SK-N-SH treated with all-trans-retinoic acid at 6 μM for 48 hours (cell line): ENCODE data around the gene FGF22.

Experiments used
- ATAC-seq: fragments of 200-7000 bp; cut with Tn5 transposase; 3 replicates; pipeline ENCODE4 v1.9.1; 2020; ENCODE audit warnings: mild to moderate bottlenecking, moderate library complexity
- ARNTL ChIP-seq: fragments of 450-650 bp; formaldehyde crosslinking; IDR thresholded peaks from 2 replicates; pipeline ENCODE4 v1.5.0; 2020; ENCODE audit warnings: low read depth, mild to moderate bottlenecking, moderate library complexity, borderline replicate concordance
- BACH2 ChIP-seq: fragments of 250-450 bp; sonication (Bioruptor Pico); IDR thresholded peaks from 2 replicates; pipeline ENCODE4 v1.9.0; 2021; ENCODE audit warnings: mild to moderate bottlenecking, borderline replicate concordance
- CSDC2 ChIP-seq: fragments of 250-450 bp; sonication (Bioruptor Pico); IDR thresholded peaks from 2 replicates; pipeline ENCODE4 v1.5.0; 2020; ENCODE audit warnings: mild to moderate bottlenecking, moderate library complexity
- CSRNP3 ChIP-seq: fragments of 250-450 bp; sonication (Bioruptor Pico); IDR thresholded peaks from 2 replicates; pipeline ENCODE4 v1.5.1; 2021; ENCODE audit warnings: mild to moderate bottlenecking, moderate library complexity
- ESRRG ChIP-seq: fragments of 250-450 bp; sonication (Bioruptor Pico); IDR thresholded peaks from 2 replicates; pipeline ENCODE4 v1.6.1; 2021; ENCODE audit warnings: mild to moderate bottlenecking
- GLIS3 ChIP-seq: fragments of 250-450 bp; sonication (Bioruptor Pico); IDR thresholded peaks from 2 replicates; pipeline ENCODE4 v1.5.0; 2020; ENCODE audit warnings: mild to moderate bottlenecking, moderate library complexity
- ISL1 ChIP-seq: fragments of 250-450 bp; sonication (Bioruptor Pico); IDR thresholded peaks from 2 replicates; pipeline ENCODE4 v2.1.2; 2022; ENCODE audit warnings: mild to moderate bottlenecking, moderate library complexity
- OSR1 ChIP-seq: fragments of 250-450 bp; sonication (Bioruptor Pico); IDR thresholded peaks from 2 replicates; pipeline ENCODE4 v1.8.0; 2022; ENCODE audit warnings: moderate library complexity, mild to moderate bottlenecking, inconsistent platforms
- PATZ1 ChIP-seq: fragments of 250-450 bp; sonication (Bioruptor Pico); IDR thresholded peaks from 2 replicates; pipeline ENCODE4 v1.8.0; 2020; ENCODE audit warnings: mild to moderate bottlenecking, moderate library complexity, borderline replicate concordance
- POU6F1 ChIP-seq: fragments of 250-450 bp; sonication (Bioruptor Pico); IDR thresholded peaks from 2 replicates; pipeline ENCODE4 v1.8.0; 2021; ENCODE audit warnings: low read depth, mild to moderate bottlenecking, moderate library complexity, borderline replicate concordance
- RARB ChIP-seq: fragments of 250-450 bp; sonication (Bioruptor Pico); IDR thresholded peaks from 2 replicates; pipeline ENCODE4 v1.8.0; 2021; ENCODE audit warnings: mild to moderate bottlenecking, moderate library complexity
- SNAI2 ChIP-seq: fragments of 250-450 bp; sonication (Bioruptor Pico); IDR thresholded peaks from 2 replicates; pipeline ENCODE4 v1.5.0; 2020; ENCODE audit warnings: mild to moderate bottlenecking, moderate library complexity
- TCF4 ChIP-seq: fragments of 250-450 bp; sonication (Bioruptor Pico); IDR thresholded peaks from 2 replicates; pipeline ENCODE4 v1.8.0; 2021; ENCODE audit warnings: mild to moderate bottlenecking, moderate library complexity, borderline replicate concordance
- TOX ChIP-seq: fragments of 250-450 bp; sonication (Bioruptor Pico); IDR thresholded peaks from 2 replicates; pipeline ENCODE4 v1.8.0; 2021; ENCODE audit warnings: mild to moderate bottlenecking, moderate library complexity, borderline replicate concordance
- TSHZ2 ChIP-seq: fragments of 250-450 bp; sonication (Bioruptor Pico); IDR thresholded peaks from 2 replicates; pipeline ENCODE4 v1.5.0; 2020; ENCODE audit warnings: mild to moderate bottlenecking, moderate library complexity
- ZFP3 ChIP-seq: fragments of 250-450 bp; sonication (Bioruptor Pico); IDR thresholded peaks from 2 replicates; pipeline ENCODE4 v1.5.0; 2020; ENCODE audit warnings: mild to moderate bottlenecking, moderate library complexity
- ZFP30 ChIP-seq: fragments of 450-650 bp; formaldehyde crosslinking; IDR thresholded peaks from 2 replicates; pipeline ENCODE4 v1.5.0; 2022; ENCODE audit warnings: mild to moderate bottlenecking, moderate library complexity
- ZNF565 ChIP-seq: fragments of 450-650 bp; formaldehyde crosslinking; conservative IDR thresholded peaks from 2 replicates; pipeline ENCODE4 v1.5.0; 2020; ENCODE audit warnings: low read depth, mild to moderate bottlenecking, moderate library complexity
- ZNF8 ChIP-seq: fragments of 450-650 bp; formaldehyde crosslinking; IDR thresholded peaks from 2 replicates; pipeline ENCODE4 v1.5.0; 2020; ENCODE audit warnings: mild to moderate bottlenecking, moderate library complexity

Gene FGF22

GRCh38 chr19:680287-681028 is 40.8 kb downstream of the FGF22 start:
- peak; percentile 70 for ATAC-seq
- TF ChIP-seq ISL1 (CRISPR knock-in tag) (no peak), GLIS3 (CRISPR knock-in tag) (no peak), CSRNP3 (no peak), TCF4 (CRISPR knock-in tag) (no peak), ARNTL (CRISPR knock-in tag) (no peak), TOX (CRISPR knock-in tag) (no peak), RARB (CRISPR knock-in tag) (no peak), TSHZ2 (no peak), PATZ1 (no peak; the same call in 1 of the 2 replicates), ZFP30 (CRISPR knock-in tag) (no peak), BACH2 (CRISPR knock-in tag) (no peak)

DNA sequence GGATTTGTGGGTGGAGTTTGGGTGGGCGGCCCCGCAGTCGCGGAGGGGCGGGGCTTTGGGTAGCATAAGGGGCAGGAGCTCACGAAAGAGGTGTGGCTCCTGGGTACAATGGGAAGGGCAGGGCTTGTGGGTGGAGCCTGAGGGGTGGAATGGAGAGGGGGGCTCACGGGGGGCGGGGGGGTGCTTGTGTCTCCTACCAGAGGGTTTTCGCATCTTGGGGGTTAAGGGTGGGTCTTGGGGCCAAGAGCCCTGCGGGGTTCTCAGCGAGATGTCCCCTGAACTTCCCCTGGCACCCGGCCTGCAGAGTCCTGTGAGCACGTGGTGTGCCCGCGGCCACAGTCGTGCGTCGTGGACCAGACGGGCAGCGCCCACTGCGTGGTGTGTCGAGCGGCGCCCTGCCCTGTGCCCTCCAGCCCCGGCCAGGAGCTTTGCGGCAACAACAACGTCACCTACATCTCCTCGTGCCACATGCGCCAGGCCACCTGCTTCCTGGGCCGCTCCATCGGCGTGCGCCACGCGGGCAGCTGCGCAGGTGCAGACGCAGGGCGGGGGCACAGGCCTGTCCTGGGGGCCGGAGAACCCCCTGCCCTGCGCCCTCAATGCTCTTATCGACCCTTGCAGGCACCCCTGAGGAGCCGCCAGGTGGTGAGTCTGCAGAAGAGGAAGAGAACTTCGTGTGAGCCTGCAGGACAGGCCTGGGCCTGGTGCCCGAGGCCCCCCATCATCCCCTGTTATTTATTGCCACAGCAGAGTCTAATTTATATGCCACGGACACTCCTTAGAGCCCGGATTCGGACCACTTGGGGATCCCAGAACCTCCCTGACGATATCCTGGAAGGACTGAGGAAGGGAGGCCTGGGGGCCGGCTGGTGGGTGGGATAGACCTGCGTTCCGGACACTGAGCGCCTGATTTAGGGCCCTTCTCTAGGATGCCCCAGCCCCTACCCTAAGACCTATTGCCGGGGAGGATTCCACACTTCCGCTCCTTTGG is 41.6 kb downstream of the FGF22 start:
- TF ChIP-seq ISL1 (CRISPR knock-in tag) (no peak), BACH2 (CRISPR knock-in tag) (no peak), TSHZ2 (no peak), ZFP30 (CRISPR knock-in tag) (no peak), ZFP3 (CRISPR knock-in tag) (no peak)
- TF ChIP-seq, all 23 proteins: peak for 0
- ATAC-seq: peak; percentile 66

DNA sequence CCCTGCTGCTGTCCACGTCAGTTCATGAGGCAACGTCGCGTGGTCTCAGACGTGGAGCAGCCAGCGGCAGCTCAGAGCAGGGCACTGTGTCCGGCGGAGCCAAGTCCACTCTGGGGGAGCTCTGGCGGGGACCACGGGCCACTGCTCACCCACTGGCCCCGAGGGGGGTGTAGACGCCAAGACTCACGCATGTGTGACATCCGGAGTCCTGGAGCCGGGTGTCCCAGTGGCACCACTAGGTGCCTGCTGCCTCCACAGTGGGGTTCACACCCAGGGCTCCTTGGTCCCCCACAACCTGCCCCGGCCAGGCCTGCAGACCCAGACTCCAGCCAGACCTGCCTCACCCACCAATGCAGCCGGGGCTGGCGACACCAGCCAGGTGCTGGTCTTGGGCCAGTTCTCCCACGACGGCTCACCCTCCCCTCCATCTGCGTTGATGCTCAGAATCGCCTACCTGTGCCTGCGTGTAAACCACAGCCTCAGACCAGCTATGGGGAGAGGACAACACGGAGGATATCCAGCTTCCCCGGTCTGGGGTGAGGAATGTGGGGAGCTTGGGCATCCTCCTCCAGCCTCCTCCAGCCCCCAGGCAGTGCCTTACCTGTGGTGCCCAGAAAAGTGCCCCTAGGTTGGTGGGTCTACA is 43.1 kb downstream of the FGF22 start:
- ATAC-seq: no peak
- TF ChIP-seq CSRNP3 (no peak), OSR1 (no peak), CSDC2 (CRISPR knock-in tag) (no peak), ZNF565 (CRISPR knock-in tag) (no peak), GLIS3 (CRISPR knock-in tag) (no peak), SNAI2 (no peak), RARB (CRISPR knock-in tag) (no peak), POU6F1 (CRISPR knock-in tag) (no peak), ARNTL (CRISPR knock-in tag) (no peak), ZNF8 (no peak), PATZ1 (no peak), ESRRG (CRISPR knock-in tag) (no peak), ZFP30 (CRISPR knock-in tag) (no peak), ZFP3 (CRISPR knock-in tag) (no peak)
